ENCODE data around the gene EGFL7.

The EGFL7 gene

DNA sequence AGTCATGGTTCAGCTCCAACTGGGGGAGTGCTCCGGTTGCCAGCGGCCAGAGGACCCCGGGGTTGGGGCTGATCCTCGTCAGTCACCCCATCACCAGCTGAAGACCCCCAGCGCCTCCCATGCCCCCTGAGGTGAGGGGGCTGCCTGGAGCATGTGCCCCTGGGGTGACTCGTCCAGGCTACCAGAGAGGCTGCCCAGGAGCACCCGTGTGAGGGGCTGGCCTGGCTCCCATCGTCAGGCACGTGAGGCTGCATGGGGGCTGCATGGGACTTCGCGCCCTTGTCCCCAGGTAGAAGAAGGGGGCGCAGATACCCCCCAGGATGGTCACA is 46.4 kb upstream of the EGFL7 start:
- TF ChIP-seq, protein P1, sequence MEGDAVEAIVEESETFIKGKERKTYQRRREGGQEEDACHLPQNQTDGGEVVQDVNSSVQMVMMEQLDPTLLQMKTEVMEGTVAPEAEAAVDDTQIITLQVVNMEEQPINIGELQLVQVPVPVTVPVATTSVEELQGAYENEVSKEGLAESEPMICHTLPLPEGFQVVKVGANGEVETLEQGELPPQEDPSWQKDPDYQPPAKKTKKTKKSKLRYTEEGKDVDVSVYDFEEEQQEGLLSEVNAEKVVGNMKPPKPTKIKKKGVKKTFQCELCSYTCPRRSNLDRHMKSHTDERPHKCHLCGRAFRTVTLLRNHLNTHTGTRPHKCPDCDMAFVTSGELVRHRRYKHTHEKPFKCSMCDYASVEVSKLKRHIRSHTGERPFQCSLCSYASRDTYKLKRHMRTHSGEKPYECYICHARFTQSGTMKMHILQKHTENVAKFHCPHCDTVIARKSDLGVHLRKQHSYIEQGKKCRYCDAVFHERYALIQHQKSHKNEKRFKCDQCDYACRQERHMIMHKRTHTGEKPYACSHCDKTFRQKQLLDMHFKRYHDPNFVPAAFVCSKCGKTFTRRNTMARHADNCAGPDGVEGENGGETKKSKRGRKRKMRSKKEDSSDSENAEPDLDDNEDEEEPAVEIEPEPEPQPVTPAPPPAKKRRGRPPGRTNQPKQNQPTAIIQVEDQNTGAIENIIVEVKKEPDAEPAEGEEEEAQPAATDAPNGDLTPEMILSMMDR (IDR thresholded peaks at IDR 0.05; ENCODE audit: insufficient read depth, low read length, poor library complexity, severe bottlenecking), result no peak
- H3K36me3 ChIP-seq (ENCODE audit: control insufficient read depth, insufficient read depth, low read length), result no peaks in the 10 kb centered on the region
- DNase-seq (ENCODE audit: extremely low read depth, insufficient read length), result no peak
- H3K4me3 ChIP-seq (replicated peaks; ENCODE audit: low read depth, low read length), result no peak overlapping the region
- no peaks in the 10 kb centered on the region for H3K27me3 ChIP-seq (replicated peaks; ENCODE audit: control insufficient read depth, insufficient read depth, low read length)

DNA sequence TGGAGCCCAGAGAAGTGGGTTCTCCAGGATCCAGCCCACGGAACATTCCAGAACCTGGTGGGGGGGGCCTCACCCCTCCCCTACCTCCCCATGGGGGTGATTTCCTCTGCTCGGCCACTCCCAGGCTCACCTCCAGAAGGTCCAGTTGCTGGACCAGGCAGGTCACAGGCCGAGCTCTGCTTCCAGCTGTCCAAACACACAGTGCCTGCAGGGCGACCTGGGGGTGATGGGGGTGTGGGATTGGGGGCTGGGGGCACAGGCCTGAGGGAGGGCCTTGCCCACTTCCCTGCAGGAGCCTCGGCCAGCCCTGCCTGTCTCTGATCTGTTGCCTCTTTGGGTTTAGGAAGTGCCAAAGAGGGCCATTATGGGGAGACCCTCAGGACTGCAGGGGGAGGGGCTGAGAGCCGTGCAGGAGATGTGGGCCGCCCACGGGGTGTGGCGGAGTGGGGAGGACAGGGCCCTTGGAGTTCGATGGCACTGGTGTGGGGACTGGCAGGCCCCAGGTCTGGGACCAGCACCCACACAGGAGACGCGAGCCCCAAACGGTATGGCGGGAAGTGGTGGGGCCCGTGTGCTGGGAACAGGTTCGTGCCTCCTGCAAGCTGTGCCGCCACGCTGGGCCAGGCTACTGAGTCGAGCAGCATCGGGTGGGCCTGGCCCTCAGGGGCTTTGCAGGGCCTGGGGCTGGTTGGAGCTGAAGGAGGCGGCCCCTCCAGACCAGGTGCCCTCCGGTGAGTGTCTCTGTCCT is 45.6 kb upstream of the EGFL7 start:
- H3K4me3 ChIP-seq (replicated peaks; ENCODE audit: low read depth, low read length), result no peak overlapping the region
- TF ChIP-seq, protein P1 (IDR thresholded peaks at IDR 0.05; ENCODE audit: insufficient read depth, low read length, poor library complexity, severe bottlenecking), result no peak
- DNase-seq (ENCODE audit: extremely low read depth, insufficient read length), result no peak
- no peaks in the 10 kb centered on the region for H3K36me3 ChIP-seq (ENCODE audit: control insufficient read depth, insufficient read depth, low read length)
- no peaks in the 10 kb centered on the region for H3K27me3 ChIP-seq (replicated peaks; ENCODE audit: control insufficient read depth, insufficient read depth, low read length)

DNA sequence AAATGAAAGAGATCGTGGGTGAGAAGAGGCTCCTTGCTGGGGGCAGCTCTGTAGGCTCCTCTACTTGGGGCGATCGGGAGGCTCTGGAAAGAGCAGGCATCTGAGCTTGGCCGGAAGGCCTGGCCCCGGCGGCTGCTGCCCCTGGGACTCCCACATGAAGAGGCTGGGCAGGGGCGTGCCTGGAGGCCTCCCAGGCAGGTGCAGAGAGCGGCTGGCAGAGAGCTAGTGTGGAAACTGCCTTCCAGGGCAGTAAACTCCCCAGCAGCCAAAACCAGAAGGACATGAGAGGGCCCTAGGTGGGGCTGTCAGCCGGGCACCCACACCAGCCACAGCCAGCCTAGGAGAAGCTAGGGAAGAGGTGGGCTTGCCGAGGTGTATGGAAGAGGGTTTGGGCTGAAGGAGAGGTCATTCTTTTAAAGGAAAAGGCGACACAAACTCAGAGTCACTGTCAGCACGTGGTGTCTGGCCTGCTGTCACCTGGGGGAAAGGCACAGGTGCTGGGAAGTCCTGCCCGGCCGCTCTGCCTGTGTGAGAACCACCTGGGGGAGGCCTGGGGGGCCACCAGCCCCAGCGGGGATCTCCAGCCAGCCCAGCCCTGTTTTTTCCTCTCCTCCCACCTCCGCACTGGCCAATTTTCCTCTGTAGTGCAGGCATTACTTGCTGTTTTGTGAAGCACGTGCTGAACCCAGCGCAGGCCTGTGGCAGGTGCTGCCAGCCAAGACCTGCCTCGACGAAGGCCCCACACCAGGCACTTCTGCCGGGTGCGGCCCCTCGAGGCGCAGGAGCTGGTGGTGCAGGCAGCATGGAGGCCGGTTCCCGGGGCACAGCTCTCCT is 44.8 kb upstream of the EGFL7 start:
- no peaks in the 10 kb centered on the region for H3K27me3 ChIP-seq (replicated peaks; ENCODE audit: control insufficient read depth, insufficient read depth, low read length)
- DNase-seq (ENCODE audit: extremely low read depth, insufficient read length), result no peak
- TF ChIP-seq, protein P1 (IDR thresholded peaks at IDR 0.05; ENCODE audit: insufficient read depth, low read length, poor library complexity, severe bottlenecking), result no peak
- H3K4me3 ChIP-seq (replicated peaks; ENCODE audit: low read depth, low read length), result no peak overlapping the region
- no peaks in the 10 kb centered on the region for H3K36me3 ChIP-seq (ENCODE audit: control insufficient read depth, insufficient read depth, low read length)

DNA sequence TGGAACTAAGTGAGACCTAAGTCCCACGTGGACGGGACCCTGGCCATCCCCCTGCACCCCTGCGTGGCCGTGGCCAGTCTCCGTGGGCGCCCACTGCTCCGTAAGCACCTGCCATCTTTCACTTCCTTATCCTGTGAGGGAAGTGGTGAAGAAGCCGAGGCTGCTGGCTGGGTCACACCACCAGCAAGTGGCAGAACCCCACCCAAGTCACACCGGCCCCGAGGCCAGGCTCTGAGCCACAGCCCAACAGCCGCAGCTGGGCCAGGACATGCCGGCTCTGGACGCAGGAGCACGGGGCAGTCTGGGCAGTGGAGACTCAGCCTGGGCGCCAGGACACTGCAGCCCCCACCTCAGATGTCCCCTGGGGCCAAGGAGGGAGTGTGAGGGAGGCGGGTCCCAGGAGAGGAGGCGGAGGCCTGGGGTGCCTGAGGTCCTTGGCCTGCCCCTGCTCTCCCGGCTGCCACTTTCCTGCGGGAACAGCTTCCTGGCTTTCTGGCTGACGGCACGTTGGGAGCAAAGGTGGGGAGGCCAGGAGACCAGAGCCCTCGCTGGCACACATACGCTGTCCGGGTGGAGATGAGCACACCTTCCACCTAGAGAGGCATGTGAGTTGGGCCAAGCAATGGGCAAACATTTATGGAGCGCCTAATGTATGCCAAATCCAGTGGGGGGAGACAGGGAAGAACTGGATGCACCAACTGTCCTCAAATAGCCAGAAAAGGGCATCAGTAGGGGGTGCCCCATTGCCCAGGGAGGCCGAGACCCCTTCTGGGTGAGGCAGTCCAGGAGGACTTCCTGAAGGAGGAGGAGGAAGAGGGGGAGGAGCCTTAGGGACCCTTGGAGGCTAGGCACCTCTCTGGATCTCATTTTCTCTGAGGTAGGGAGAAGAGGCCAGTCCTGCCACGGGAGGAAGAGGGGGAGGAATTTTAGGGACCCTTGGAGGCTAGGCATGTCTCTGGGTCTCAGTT is 43.9 kb upstream of the EGFL7 start:
- H3K27me3 ChIP-seq (replicated peaks; ENCODE audit: control insufficient read depth, insufficient read depth, low read length), result no peaks in the 10 kb centered on the region
- TF ChIP-seq, protein P1 (IDR thresholded peaks at IDR 0.05; ENCODE audit: insufficient read depth, low read length, poor library complexity, severe bottlenecking), result no peak
- no peaks in the 10 kb centered on the region for H3K36me3 ChIP-seq (ENCODE audit: control insufficient read depth, insufficient read depth, low read length)
- H3K4me3 ChIP-seq (replicated peaks; ENCODE audit: low read depth, low read length), result no peak overlapping the region
- DNase-seq (ENCODE audit: extremely low read depth, insufficient read length), result peak; percentile 73

- H3K36me3 ChIP-seq (ENCODE audit: control insufficient read depth, insufficient read depth, low read length), result no peaks in the 10 kb centered on the region
- TF ChIP-seq, protein P1 (IDR thresholded peaks at IDR 0.05; ENCODE audit: insufficient read depth, low read length, poor library complexity, severe bottlenecking), result no peak
- no peak overlapping the region for H3K4me3 ChIP-seq (replicated peaks; ENCODE audit: low read depth, low read length)
- no peak for DNase-seq (ENCODE audit: extremely low read depth, insufficient read length)
- no peaks in the 10 kb centered on the region for H3K27me3 ChIP-seq (replicated peaks; ENCODE audit: control insufficient read depth, insufficient read depth, low read length)
Observed at GRCh38 chr9:136619742-136620440, 42.8 kb upstream of the EGFL7 start.
